NCI-H1694 treated with DMSO at 0.1 percent for 48 hours (cell line): Measurements from ENCODE around the gene SRD5A1.

Experiments used
- DNase-seq: peaks from one replicate; lab custom pipeline; 2025; lab: John Stamatoyannopoulos, UW

Gene SRD5A1

GRCh38 chr5:6604946-6605345 is 28.3 kb upstream of the SRD5A1 start:
- DNase-seq = no peak

- no peak for DNase-seq
Observed at GRCh38 chr5:6606884-6607558, 26.2 kb upstream of the SRD5A1 start.

DNA sequence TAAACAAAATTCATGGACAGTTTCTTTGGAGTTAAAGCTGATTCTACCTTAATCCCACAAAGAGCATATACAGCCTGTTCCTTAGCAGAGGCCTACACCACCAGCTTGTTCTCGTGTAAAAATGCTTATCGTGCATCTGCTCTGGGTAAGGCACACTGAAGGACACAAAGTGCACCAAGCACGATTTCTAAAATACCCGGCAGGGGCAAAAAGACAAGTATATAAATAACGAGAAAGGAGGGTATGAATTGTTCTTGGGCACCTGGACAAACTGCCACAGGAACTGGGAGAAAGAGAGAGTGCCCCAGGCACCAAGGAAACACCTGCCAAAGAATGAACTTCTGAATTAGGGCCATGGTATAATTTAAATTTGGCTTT is 25.7 kb upstream of the SRD5A1 start:
- no peak for DNase-seq

GRCh38 chr5:6608016-6608415 is 25.2 kb upstream of the SRD5A1 start:
- DNase-seq = no peak

GRCh38 chr5:6611334-6612256 is 21.6 kb upstream of the SRD5A1 start:
- DNase-seq = no peak

GRCh38 chr5:6615034-6615815 is 18.0 kb upstream of the SRD5A1 start:
- DNase-seq = no peak

- no peak for DNase-seq
Observed at GRCh38 chr5:6616632-6617031, 16.6 kb upstream of the SRD5A1 start.

GRCh38 chr5:6623228-6623627 is 10.0 kb upstream of the SRD5A1 start:
- no peak for DNase-seq

DNA sequence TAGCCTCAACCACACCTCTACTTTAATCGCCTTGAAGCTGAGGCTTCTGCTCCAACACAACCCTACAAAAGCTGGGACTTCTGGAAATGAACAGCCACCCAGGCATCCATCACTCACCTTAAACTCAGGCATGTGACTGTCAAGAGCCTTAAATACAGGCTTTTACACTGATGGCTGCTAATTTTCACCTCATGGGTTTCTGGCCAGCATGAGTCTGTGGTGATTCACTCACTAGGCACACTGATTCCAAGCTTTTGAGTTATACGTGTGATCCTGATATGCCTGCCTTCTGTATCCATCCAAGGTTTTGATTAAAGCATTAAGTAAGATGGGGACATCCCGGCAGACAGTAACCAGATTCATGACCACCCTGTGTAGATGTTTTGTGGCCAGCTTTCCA is 9.3 kb upstream of the SRD5A1 start:
- DNase-seq = no peak

- DNase-seq = no peak
Observed at GRCh38 chr5:6626508-6626907, 6.7 kb upstream of the SRD5A1 start.

DNA sequence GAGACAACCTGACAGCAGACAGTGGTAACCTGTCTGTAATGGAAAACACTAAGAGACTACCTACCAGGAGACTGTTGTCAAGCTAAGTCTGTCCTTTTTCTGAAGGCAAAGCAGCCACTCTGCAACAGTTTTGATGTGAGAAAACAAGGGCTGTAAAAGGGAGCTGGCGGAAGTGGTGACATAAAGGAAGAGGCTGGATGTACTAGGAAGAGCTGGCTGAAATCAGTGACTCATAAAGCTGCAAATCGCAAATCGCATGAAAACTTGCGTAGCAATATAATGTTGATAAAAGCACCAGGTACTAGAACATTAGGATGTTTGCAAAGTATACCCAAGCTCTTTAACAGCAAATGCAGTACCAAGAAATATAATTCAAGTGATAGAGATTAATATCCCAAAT is 1.8 kb upstream of the SRD5A1 start:
- no peak for DNase-seq

DNA sequence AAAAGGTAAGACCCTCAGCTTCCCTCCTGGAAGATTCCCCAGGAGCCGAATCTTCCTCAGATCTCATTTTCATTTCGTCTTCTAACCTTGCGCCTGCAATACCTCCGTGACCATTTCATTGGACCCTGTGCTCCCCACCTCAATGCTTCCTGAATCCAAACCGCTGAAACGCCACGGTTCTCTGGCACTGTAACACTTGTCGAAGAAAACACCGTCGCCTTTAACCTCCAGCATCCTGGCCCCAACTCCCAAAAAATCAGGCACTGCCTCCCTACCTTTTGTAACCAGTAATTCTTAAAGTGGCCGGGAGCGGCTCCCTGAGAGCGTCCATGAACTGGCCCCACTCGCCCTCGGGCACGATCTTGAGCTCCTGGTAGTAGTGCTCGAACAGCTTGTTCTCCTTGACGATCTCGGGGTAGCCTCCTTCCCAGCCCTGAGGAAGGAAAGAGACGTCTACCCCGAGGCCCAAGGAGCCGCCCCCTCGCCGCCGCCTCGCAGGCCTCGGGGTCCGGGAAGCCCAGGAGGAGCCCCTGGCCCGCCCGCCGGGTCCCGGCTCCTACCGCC is 834 bp upstream of the SRD5A1 start:
- no peak for DNase-seq

- peak; percentile 7 for DNase-seq
Observed at GRCh38 chr5:6633469-6634245, 417 bp downstream of the SRD5A1 start.

DNA sequence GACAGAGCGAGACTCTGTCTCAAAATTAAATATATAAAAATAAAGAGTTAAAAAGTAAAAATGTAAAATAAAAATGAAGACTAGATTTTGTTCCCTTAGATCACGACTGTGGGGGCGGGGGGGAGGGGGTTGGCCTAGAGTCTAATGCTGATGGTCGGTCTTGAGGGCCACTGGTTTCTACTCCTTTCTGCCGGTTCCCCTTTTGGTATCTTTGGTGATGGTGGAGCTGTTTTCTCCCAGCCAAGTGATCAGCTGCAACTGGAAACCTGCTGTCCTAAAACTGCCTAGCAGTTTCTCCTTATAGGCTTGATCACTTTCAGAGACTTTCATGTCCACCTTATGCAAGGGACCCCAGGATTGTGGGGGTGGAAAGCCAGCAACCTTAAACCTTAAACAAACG is 1.1 kb downstream of the SRD5A1 start:
- DNase-seq = no peak

- no peak for DNase-seq
Observed at GRCh38 chr5:6634788-6635430, 1.7 kb downstream of the SRD5A1 start.

DNA sequence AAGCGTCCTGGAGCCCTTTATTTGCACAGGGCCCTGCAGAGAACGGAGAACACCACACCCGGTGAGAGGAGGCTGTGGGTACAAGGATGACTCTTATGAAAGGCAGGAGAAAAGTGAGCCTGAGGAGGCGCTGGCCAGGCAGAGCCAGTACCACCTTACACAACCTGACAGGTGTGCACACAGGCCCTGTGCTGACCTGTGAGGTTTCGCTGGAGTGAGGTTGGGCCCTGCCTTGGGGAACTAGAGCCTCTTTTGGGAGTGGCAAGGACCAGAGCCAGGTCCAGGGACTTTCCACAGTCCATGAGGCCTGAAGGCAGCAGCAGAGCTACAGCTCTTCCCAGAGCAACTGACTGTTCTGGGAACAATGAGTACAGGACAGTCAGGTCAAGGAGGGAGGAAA is 3.1 kb downstream of the SRD5A1 start:
- no peak for DNase-seq

GRCh38 chr5:6637022-6637421 is 3.8 kb downstream of the SRD5A1 start:
- no peak for DNase-seq

GRCh38 chr5:6637590-6637989 is 4.3 kb downstream of the SRD5A1 start:
- no peak for DNase-seq

DNA sequence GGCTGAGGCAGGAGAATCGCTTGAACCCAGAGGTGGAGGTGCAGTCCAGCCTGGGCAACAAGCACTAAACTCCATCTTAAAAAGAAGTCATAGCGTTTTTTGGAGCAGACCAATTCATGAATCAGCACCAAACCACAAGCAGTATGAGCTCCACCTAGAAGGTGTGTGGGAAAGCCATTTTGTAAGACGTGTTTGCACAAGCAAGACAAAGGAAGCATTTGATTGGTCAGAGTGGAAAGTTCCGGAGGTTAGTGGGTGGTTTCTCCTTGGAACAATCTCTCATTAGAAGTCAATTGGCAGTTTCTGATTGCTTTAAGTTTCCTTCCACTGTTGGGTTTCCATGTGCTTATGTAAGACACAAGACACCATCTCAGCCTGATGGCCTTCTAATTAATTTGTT is 5.0 kb downstream of the SRD5A1 start:
- no peak for DNase-seq

DNA sequence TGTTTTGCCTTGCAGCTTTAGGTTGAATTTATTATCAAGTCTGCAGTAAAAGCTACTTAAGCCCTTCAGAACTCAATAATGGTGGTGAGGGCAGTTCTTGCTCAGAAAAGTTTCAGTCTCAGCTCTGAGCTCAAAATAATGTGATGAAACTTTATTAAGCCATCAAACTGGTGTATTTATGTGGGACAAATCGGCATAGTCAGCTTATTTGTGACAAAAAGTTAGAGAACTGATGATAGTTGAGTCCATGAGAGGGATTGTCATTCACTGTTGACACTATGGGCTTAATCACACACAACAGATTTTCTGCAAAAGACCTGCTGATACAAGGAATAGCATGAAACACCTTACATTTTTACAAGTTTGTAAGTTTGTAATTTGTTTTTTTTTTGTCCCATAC is 9.4 kb downstream of the SRD5A1 start:
- no peak for DNase-seq

DNA sequence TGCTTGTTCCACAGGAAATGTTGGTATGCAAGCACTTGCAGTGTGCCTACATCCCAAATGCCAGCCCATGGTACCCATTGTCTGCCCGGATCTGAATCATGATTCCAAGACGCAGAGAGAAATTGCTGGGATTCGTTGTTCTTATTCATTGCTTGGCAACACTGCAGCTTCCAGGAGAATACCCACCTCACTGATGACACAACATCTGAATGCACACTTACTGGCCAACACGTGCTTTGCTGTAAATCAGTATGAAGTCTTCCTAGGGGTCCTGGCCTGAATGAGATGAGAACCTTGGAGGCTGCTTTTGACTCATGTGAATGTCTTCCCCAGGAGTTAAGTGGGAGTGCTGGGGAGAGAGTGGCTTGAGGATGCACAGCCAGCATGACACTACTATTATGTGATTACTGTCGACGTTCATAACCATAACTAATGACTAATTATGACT is 11.6 kb downstream of the SRD5A1 start:
- no peak for DNase-seq
